Stimulated activated naive CD8-positive, alpha-beta T cell treated with anti-CD3 and anti-CD28 coated beads, Interleukin-15, Interleukin-2, amounts not matched to agents 100 ng/mL and 50 ng/mL, for 24 hours (primary cell): ENCODE results near the gene MNX1.

Source experiments
- H3K27ac Mint-ChIP-seq: one replicate; pipeline ENCODE4 v1.8.0; 2021; ENCODE audit warnings: mild to moderate bottlenecking, mixed read lengths
- H3K27me3 Mint-ChIP-seq: one replicate; pipeline ENCODE4 v1.8.0; 2021; ENCODE audit warnings: mixed read lengths
- H3K36me3 Mint-ChIP-seq: one replicate; pipeline ENCODE4 v1.8.0; 2021; ENCODE audit warnings: low read depth, mixed read lengths
- H3K4me1 Mint-ChIP-seq: one replicate; pipeline ENCODE4 v1.8.0; 2021; ENCODE audit warnings: low read depth, mixed read lengths
- H3K4me3 Mint-ChIP-seq: one replicate; pipeline ENCODE4 v1.8.0; 2021; ENCODE audit warnings: mild to moderate bottlenecking, mixed read lengths
- H3K9me3 Mint-ChIP-seq: one replicate; pipeline ENCODE4 v1.8.0; 2021; ENCODE audit warnings: mixed read lengths

The MNX1 gene

DNA sequence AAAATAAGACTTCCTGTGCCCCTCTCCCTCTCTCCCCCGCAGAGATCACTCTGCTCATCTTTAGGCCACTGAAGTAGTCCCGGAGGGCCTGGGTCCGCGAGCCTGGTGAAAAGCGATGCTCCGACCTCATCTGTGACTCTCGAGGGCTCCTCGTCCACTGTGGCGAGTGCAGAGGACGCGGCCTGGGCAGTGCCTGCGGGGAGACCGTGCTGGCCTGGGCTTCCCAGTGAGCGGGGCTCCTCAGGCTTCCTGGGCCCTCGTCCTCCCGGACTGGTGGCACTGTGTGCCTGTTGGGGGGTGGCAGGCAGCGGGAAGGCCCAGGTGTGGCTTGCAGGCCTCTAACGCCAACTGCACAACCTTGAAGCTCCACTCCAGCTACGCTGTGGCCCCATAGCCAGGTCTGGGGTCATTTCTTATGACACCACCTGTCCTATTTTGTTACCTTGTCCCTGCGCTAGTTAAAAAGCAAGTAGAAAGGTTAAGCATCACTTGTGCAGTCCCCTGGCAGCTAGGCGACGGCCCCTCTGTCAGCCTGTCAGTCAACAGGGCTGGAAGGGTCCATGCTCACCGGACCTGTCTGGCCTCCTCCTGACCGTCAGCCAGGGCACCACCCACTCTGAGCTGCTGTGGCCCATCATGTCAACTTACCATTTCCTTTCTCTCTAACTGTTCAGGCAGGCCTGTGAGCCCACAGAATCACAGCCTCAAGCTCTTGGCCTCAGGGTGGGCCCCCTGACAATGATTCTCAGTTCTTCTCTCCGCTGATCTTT is 20.5 kb downstream of the MNX1 start:
- Mint-ChIP-seq H3K4me3 (no peak overlapping the region), H3K9me3 (no peaks in the 10 kb centered on the region), H3K27me3 (peaks cover 11% of the 10 kb centered on the region), H3K36me3 (no peaks in the 10 kb centered on the region), H3K27ac (no peak overlapping the region), H3K4me1 (no peaks in the 10 kb centered on the region)

DNA sequence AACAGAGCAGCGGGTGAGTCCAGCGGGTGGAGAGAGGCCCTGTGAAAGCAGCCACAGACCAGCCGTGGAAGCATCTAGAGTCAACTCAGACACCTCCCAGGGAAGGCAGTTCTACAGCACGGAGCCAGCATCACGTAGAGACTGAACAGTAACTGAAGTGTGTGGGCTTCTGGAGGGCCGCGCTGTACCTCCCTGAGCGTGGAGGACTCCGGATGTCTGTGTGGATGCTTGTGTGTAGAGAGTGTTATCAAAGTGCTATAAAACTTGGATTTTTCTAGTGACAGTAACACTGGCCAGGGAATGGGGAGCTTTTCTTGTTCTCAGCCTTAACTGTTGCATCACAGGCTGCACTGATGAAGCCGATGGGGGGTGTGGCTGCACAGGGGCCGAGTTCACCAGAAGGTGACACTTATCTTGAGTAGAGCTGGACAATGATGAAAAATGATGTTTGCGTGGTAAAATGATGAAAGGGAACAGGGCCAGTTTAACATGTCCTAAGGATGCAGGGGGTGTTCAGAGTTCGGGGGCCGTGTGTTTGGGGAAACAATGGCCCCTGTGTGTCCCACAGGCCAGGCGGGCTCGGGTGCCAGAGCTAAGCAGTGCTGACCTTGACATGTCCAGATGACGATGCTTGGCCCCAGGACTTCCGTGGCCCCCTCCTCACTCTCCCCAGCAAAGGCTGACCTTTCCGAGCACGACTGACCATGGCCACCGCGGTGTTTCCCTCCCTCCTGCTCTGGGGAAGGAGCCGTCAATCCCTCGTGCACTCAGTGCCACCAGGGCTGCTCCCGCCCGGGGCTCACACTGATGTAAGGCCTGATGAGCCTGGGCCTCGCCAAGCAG is 21.9 kb downstream of the MNX1 start:
- Mint-ChIP-seq H3K27me3 (peaks cover 7% of the 10 kb centered on the region), H3K4me1 (no peaks in the 10 kb centered on the region), H3K4me3 (no peak overlapping the region), H3K36me3 (no peaks in the 10 kb centered on the region), H3K9me3 (no peaks in the 10 kb centered on the region), H3K27ac (no peak overlapping the region)

DNA sequence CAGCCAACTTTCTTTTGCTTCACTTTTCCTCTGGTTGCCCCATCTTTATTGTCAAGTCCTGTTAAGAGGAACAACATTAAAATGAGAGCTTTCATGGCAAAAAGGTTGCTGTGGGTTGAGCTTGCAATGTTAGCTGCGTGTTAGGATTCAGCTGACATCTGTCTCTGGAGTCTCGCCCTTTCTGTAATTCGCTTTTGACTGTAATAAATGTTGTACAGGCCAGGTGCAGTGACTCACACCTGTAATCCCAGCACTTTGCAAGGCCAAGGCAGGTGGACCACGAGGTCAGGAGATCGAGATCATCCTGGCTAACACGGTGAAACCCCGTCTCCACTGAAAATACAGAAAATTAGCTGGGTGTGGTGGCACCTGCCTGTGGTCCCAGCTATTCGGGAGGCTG is 24.1 kb downstream of the MNX1 start:
- no peaks in the 10 kb centered on the region for H3K36me3 Mint-ChIP-seq
- no peaks in the 10 kb centered on the region for H3K27me3 Mint-ChIP-seq
- no peaks in the 10 kb centered on the region for H3K9me3 Mint-ChIP-seq
- H3K4me3 Mint-ChIP-seq = no peak overlapping the region
- H3K27ac Mint-ChIP-seq = no peak overlapping the region
- no peaks in the 10 kb centered on the region for H3K4me1 Mint-ChIP-seq

GRCh38 chr7:156985101-156985992 is 25.1 kb downstream of the MNX1 start:
- Mint-ChIP-seq H3K27ac (no peak overlapping the region), H3K9me3 (no peaks in the 10 kb centered on the region), H3K4me3 (no peak overlapping the region), H3K36me3 (no peaks in the 10 kb centered on the region), H3K27me3 (no peaks in the 10 kb centered on the region), H3K4me1 (no peaks in the 10 kb centered on the region)

DNA sequence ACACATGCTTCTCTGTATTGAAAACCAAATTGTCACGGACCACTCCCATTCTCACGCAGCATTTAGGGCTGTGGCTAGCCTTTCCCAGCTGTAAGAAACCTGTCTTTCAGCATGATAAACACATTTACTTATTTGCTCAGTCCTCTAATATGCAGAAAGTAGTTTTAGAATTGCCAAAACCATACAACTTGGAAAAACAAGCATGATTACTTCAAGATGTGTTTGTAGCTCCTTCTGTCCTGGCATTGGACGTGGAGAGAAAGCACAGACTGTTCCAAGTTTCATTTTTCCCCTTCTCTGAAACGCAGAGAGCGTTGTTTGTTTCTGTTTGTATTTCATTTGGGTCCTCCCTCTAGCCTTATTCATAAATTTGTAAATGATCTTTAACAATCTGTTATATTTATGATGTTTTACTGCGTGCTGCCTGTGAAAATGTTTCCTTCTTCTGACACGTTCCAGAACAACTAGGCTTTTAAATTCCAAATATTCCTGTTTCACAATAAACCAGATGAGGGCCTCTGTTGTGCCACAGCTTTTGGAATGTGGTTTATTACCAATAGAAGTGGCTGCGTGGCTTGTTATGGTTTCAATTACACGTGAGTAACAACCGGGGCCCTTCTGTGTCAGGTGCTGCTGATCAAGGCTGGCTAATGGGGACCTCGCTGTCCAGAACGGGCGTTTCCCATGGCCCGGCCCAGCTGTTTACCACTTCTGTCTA is 26.1 kb downstream of the MNX1 start:
- H3K4me3 Mint-ChIP-seq = no peak overlapping the region
- H3K4me1 Mint-ChIP-seq = no peaks in the 10 kb centered on the region
- peaks cover 6% of the 10 kb centered on the region for H3K9me3 Mint-ChIP-seq
- H3K36me3 Mint-ChIP-seq = peaks cover 6% of the 10 kb centered on the region
- no peaks in the 10 kb centered on the region for H3K27me3 Mint-ChIP-seq
- H3K27ac Mint-ChIP-seq = no peak overlapping the region

DNA sequence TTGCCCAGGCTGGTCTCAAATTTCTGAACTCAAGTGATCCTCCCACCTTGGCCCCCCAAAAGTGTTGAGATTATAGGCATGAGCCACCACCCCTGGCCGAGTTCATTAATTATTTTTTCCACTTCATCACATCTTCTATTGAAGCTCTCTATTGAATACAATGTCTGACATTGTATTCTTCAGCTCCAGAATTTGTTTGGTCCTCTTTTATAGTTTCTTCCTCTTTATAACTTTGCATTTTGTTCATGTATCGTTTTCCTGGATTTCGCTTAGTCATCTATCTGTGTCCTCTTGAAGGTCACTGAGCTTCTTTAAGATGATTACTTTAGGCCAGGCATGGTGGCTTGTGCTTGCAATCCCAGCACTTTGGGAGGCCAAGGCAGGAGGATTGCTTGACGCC is 30.8 kb downstream of the MNX1 start:
- Mint-ChIP-seq H3K9me3 (peaks cover 9% of the 10 kb centered on the region), H3K4me1 (no peaks in the 10 kb centered on the region), H3K27me3 (no peaks in the 10 kb centered on the region), H3K27ac (no peak overlapping the region), H3K36me3 (peaks cover 17% of the 10 kb centered on the region), H3K4me3 (no peak overlapping the region)

DNA sequence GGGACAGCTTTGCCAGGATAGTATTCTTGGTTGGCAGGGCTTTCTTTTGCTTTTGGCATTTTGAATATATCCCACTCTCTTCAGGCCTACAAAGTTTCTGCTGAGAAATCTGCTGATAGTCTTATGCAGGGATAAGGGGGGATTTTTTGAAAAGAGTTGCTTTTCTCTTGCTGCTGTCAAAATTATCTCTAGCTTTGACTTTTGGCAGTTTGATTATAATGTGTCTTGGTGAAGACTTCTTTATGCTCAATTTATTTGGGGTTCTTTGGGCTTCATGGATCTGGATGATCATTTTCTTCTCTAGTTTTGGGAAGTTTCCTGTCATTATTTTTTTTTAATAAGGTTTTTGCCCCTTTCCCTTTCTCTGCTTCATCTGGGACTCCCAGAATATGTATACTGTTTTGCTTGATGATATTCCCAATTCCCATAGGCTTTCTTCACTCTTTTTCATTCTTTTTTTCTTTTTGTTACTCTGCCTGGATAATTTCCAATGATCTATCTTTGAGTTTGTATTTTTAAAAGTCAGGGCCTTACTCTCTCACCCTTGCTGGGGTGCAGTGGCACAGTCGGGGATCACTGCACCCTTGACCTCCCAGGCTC is 31.4 kb downstream of the MNX1 start:
- peaks cover 17% of the 10 kb centered on the region for H3K36me3 Mint-ChIP-seq

DNA sequence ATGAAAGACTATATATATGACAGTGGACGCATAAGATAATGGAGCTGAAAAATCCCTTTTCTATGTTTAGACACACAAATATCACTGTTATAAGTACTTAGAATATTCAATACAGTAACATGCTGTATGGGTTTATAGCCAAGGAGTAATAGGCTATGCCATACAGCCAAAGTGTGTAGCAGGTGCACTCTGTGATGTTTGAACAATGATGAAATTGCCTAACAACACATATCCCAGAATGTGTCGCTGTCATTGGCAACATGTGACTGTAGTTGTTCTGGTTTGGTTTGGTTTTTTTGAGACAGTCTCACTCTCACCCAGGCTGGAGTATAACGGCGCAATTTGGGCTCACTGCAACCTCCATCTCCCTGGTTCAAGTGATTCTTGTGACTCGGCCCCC is 34.8 kb downstream of the MNX1 start:
- peaks cover 9% of the 10 kb centered on the region for H3K9me3 Mint-ChIP-seq
- no peak overlapping the region for H3K27ac Mint-ChIP-seq
- no peaks in the 10 kb centered on the region for H3K4me1 Mint-ChIP-seq
- no peak overlapping the region for H3K4me3 Mint-ChIP-seq
- no peaks in the 10 kb centered on the region for H3K27me3 Mint-ChIP-seq
- peaks cover 33% of the 10 kb centered on the region for H3K36me3 Mint-ChIP-seq

More for the DNA sequence above, 31.4 kb downstream of the MNX1 start:
- H3K27ac Mint-ChIP-seq = no peak overlapping the region
- H3K4me3 Mint-ChIP-seq = no peak overlapping the region
- H3K4me1 Mint-ChIP-seq = no peaks in the 10 kb centered on the region
- no peaks in the 10 kb centered on the region for H3K27me3 Mint-ChIP-seq
- peaks cover 9% of the 10 kb centered on the region for H3K9me3 Mint-ChIP-seq

DNA sequence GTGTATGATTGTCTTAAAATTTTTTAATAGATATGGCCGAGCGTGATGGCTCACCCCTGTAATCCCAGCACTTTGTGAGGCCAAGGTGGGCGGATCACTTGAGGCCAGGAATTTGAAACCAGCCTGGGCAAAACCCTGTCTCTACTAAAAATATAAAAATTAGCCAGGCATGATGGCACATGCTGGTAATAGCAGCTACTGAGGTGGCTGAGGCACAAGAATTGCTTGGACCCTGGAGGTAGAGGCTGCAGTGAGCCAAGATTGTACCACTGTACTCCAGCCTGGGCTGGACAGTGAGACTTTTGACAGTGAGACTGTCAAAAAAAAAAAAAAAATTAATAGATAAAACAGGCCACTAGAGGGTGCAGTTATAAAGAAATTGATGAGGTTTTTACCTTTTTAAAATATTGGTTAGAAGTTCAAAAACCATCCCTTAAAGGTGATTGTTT is 40.5 kb downstream of the MNX1 start:
- H3K4me1 Mint-ChIP-seq = no peaks in the 10 kb centered on the region
- H3K36me3 Mint-ChIP-seq = peaks cover 50% of the 10 kb centered on the region
- H3K9me3 Mint-ChIP-seq = no peaks in the 10 kb centered on the region
- H3K4me3 Mint-ChIP-seq = no peak overlapping the region
- H3K27ac Mint-ChIP-seq = no peak overlapping the region
- no peaks in the 10 kb centered on the region for H3K27me3 Mint-ChIP-seq

DNA sequence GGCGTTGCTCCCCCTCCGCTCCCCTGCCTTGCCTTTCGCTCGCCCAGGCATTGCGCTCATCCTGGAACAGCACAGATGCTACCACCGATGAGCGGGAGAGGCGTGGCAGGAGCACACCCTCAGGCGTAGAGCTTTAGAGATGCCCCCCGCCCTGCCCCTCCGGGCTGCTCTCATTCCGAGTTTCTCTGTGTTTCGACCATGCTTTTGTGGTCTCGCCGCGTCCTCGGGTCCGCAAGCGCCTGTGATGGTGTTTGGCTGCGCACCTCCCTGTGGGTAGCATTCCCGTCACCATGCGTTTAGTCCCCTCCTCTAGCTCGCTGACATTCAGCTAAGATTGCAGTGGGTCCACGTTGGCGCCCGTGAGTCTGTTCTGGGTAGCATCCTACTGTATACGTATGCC is 42.3 kb downstream of the MNX1 start:
- peaks cover 4% of the 10 kb centered on the region for H3K4me1 Mint-ChIP-seq
- no peaks in the 10 kb centered on the region for H3K9me3 Mint-ChIP-seq
- H3K4me3 Mint-ChIP-seq = no peak overlapping the region
- peaks cover 67% of the 10 kb centered on the region for H3K36me3 Mint-ChIP-seq
- H3K27me3 Mint-ChIP-seq = no peaks in the 10 kb centered on the region
- H3K27ac Mint-ChIP-seq = no peak overlapping the region

GRCh38 chr7:156966387-156966786 is 44.1 kb downstream of the MNX1 start:
- H3K27me3 Mint-ChIP-seq = no peaks in the 10 kb centered on the region
- H3K9me3 Mint-ChIP-seq = no peaks in the 10 kb centered on the region
- H3K4me3 Mint-ChIP-seq = no peak overlapping the region
- no peak overlapping the region for H3K27ac Mint-ChIP-seq
- H3K36me3 Mint-ChIP-seq = peaks cover 76% of the 10 kb centered on the region
- peaks cover 4% of the 10 kb centered on the region for H3K4me1 Mint-ChIP-seq

DNA sequence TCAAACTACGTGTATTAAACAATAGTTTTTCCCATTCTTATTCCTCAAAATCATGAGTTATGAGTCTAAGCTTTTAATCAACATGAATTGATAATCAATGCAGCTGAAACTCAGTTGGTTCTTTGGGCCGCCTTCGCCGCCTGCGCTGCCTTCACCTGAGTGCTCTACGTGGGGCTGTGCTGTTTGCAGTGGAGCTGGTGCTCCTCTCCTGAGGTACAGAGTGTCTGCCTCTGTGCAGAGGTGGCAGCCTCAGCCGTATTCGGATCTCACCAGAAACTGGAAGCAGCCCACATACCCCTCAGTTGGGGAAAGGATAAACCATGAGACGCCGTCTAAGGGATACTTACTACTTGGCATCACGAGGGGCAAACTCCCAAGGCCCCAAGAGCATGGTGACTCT is 45.5 kb downstream of the MNX1 start:
- no peak overlapping the region for H3K4me3 Mint-ChIP-seq
- H3K36me3 Mint-ChIP-seq = peaks cover 82% of the 10 kb centered on the region
- peaks cover 8% of the 10 kb centered on the region for H3K4me1 Mint-ChIP-seq
- no peaks in the 10 kb centered on the region for H3K27me3 Mint-ChIP-seq
- H3K9me3 Mint-ChIP-seq = no peaks in the 10 kb centered on the region
- no peak overlapping the region for H3K27ac Mint-ChIP-seq

- no peak overlapping the region for H3K4me3 Mint-ChIP-seq
- no peak overlapping the region for H3K27ac Mint-ChIP-seq
- peaks cover 8% of the 10 kb centered on the region for H3K4me1 Mint-ChIP-seq
- H3K36me3 Mint-ChIP-seq = peaks cover 87% of the 10 kb centered on the region
- H3K27me3 Mint-ChIP-seq = no peaks in the 10 kb centered on the region
- H3K9me3 Mint-ChIP-seq = no peaks in the 10 kb centered on the region
These were observed 47.0 kb downstream of the MNX1 start for GRCh38 chr7:156963472-156963871.

GRCh38 chr7:156962897-156963296 is 47.6 kb downstream of the MNX1 start:
- H3K4me1 Mint-ChIP-seq = peaks cover 8% of the 10 kb centered on the region
- H3K4me3 Mint-ChIP-seq = no peak overlapping the region
- no peaks in the 10 kb centered on the region for H3K27me3 Mint-ChIP-seq
- H3K27ac Mint-ChIP-seq = no peak overlapping the region
- H3K9me3 Mint-ChIP-seq = no peaks in the 10 kb centered on the region
- peaks cover 88% of the 10 kb centered on the region for H3K36me3 Mint-ChIP-seq
